ENCODE results near the gene PEX16.

DNA sequence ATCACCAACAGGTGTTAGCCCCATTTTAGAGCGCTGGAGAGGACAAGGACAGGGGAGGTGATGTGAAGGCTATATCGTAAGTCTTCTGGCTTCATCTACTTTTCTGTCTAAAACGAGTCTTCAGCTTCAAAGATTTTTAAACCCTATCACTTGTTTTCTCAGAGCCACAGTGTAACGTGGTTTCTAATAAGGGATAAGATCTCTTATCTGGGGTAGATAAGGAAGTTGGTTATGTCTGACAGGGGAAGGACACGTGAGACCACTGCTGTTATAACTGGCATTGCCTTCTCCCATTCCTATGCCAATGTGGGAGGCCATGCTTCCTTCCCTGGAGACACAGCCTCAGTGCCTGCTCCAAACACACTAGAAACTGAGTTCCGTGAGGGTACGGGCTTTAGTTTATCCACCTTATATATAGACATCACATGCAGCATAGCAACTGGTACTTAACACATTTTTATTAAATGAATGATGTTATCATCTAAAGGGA lies 44.1 kb upstream of the PEX16 start:
- TF ChIP-seq POLR2AphosphoS5 (IDR thresholded peaks at IDR 0.05; ENCODE audit: borderline replicate concordance, low read depth, low read length) (no peak), EZH2 (IDR thresholded peaks at IDR 0.05) (no peak)

Data from SK-N-MC (cell line).